PC-3 (cell line): ENCODE measurements around the gene RYR2. TPM values are rescaled to one million over a fixed set of nuclear protein-coding genes. Genes with fewer than 3 reads are reported as not detected.

ENCODE experiments used
- ATAC-seq: fragments of 200-7000 bp; cut with Tn5 transposase; 2 replicates; pipeline ENCODE4 v1.9.1; 2020; ENCODE audit warnings: mild to moderate bottlenecking, moderate library complexity
- BruUV-seq: library from RNA; stranded (reverse); fragments of 400-500 nt; replicated peaks from 2 replicates; lab custom pipeline; 2021; lab: Mats Ljungman, UMichigan
- CTCF ChIA-PET: fragments of 300-600 bp; sonication (Branson Sonifier 250); formaldehyde crosslinking; loops from one replicate; lab custom pipeline; 2022; ENCODE audit warnings: antibody characterized with exemption; lab: Charles Lee
- POLR2A ChIA-PET: fragments of 300-600 bp; sonication (Branson Sonifier 250); formaldehyde crosslinking; loops from one replicate; lab custom pipeline; 2022; ENCODE audit warnings: antibody characterized with exemption; ENCODE audit not compliant: unreplicated experiment; lab: Charles Lee
- DNase-seq: peaks from one replicate; pipeline ENCODE4 v3.0.0-alpha.2; 2015
- H2AFZ ChIP-seq: fragments of 300-600 bp; sonication (generic); 2 replicates; pipeline ENCODE4 v1.6.0; 2016; ENCODE audit warnings: antibody characterized with exemption, low read length
- H3F3A ChIP-seq: fragments of 300-600 bp; sonication (generic); one replicate; pipeline ENCODE4 v1.6.0; 2017; ENCODE audit warnings: antibody characterized with exemption, low read length, control low read depth, mild to moderate bottlenecking; ENCODE audit not compliant: unreplicated experiment
- H3K27ac ChIP-seq: fragments of 300-600 bp; sonication (generic); 2 replicates; pipeline ENCODE4 v1.5.1; 2016; ENCODE audit warnings: mild to moderate bottlenecking, low read length
- H3K27me3 ChIP-seq: fragments of 300-600 bp; sonication (generic); 2 replicates; pipeline ENCODE4 v1.6.1; 2016; ENCODE audit warnings: low read length, mixed read lengths
- H3K36me3 ChIP-seq: fragments of 300-600 bp; sonication (generic); 2 replicates; pipeline ENCODE4 v1.6.1; 2016; ENCODE audit warnings: low read depth, mixed run types, low read length, mixed read lengths
- H3K4me1 ChIP-seq: fragments of 300-600 bp; sonication (generic); 2 replicates; pipeline ENCODE4 v1.5.1; 2016; ENCODE audit warnings: low read length; ENCODE audit not compliant: insufficient read depth
- H3K4me2 ChIP-seq: fragments of 300-600 bp; sonication (generic); 2 replicates; pipeline ENCODE4 v1.6.0; 2016; ENCODE audit warnings: low read length
- H3K4me3 ChIP-seq: fragments of 300-600 bp; sonication (generic); 2 replicates; pipeline ENCODE4 v1.5.1; 2016; ENCODE audit warnings: mild to moderate bottlenecking, low read length, mixed read lengths
- H3K79me2 ChIP-seq: fragments of 300-600 bp; sonication (generic); 2 replicates; pipeline ENCODE4 v1.6.1; 2017; ENCODE audit warnings: low read length, mixed read lengths
- H3K9ac ChIP-seq: fragments of 300-600 bp; sonication (generic); 2 replicates; pipeline ENCODE4 v1.6.0; 2016; ENCODE audit warnings: mild to moderate bottlenecking, low read length
- H3K9me2 ChIP-seq: fragments of 300-600 bp; sonication (generic); replicated peaks from 2 replicates; pipeline ENCODE4 v1.6.1; 2016; ENCODE audit warnings: mixed run types, low read length, mixed read lengths
- H3K9me3 ChIP-seq: fragments of 300-600 bp; sonication (generic); 2 replicates; pipeline ENCODE4 v1.6.1; 2016; ENCODE audit warnings: low read length, mixed read lengths
- H4K20me1 ChIP-seq: fragments of 300-600 bp; sonication (generic); 2 replicates; pipeline ENCODE4 v1.6.1; 2016; ENCODE audit warnings: low read length, mixed read lengths
- EZH2 ChIP-seq: fragments of 300-600 bp; sonication (generic); IDR thresholded peaks from one replicate; pipeline ENCODE4 v1.6.1; 2017; ENCODE audit warnings: antibody characterized with exemption, mild to moderate bottlenecking, low read length; ENCODE audit not compliant: unreplicated experiment
- EZH2phosphoT487 ChIP-seq: fragments of 300-600 bp; sonication (generic); IDR thresholded peaks from 2 replicates; pipeline ENCODE4 v1.6.1; 2018; ENCODE audit warnings: mild to moderate bottlenecking, antibody characterized with exemption, low read length, borderline replicate concordance
- intact Hi-C: fragments of 100-400 bp; cut with micrococcal nuclease; formaldehyde crosslinking; loops from 2 replicates; pipeline ENCODE4 v1.9.0; 2023
- total RNA-seq: library from RNA; depleted of rRNA; stranded (reverse); fragments of >200 nt; gene quantifications from 2 replicates; pipeline ENCODE4 v1.2.3, GENCODE V29; 2014
- TF ChIP-seq, protein P1 (sequence below): fragments of 300-600 bp; sonication (generic); conservative IDR thresholded peaks from 2 replicates; pipeline ENCODE4 v1.5.1; 2017; ENCODE audit warnings: antibody characterized with exemption, low read depth, mild to moderate bottlenecking, low read length

The RYR2 gene
- total RNA-seq, 1 experiment from 2014 or later: not detected

DNA sequence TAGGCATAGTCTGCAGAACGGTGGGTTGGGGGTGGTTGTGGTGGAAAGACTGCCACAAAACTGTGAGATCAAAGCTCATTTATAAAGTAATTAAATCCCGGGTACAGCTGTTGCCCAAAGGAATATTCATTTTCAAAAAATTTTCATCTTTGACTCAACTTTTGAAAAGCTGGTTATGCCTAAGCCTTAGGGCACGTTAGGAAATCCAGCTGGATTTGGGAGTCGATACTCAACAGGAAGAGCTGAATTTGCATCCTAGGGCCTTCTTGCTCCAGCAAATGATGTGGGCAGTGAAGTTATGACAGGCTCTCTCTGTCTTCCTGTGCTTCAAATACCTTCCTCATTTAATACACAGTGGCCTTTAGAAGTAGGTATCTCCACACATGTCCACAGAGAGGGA is 817.0 kb downstream of the RYR2 start:
- CTCF ChIA-PET: no interaction called here
- DNase-seq: no peak

DNA sequence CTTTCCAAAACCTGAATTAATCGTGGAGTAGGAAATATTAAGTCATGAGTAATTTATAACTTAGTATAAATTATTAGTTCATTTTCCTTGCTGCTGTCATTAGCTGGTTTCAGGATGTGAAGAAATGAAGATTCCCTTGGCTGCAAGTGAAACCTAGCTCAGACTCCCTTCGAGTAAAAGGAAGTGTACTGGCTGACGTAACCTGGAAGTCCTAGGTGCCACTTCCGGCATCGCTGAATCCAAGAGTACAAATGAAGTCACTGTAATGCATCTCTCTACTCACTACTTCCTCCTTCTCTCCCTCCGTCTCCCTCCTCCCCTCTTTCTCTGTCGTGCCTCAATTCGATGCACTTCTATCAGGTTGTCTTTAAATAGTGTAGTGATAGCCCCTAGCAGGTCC is 820.0 kb downstream of the RYR2 start:
- DNase-seq (no peak), ATAC-seq (no peak)
- no peaks in the 10 kb centered on the region for H3K9me2 ChIP-seq
- H3K27me3 ChIP-seq: no peaks in the 10 kb centered on the region
- TF ChIP-seq EZH2phosphoT487 (no peak), EZH2 (no peak)
- TF ChIP-seq, protein P1, sequence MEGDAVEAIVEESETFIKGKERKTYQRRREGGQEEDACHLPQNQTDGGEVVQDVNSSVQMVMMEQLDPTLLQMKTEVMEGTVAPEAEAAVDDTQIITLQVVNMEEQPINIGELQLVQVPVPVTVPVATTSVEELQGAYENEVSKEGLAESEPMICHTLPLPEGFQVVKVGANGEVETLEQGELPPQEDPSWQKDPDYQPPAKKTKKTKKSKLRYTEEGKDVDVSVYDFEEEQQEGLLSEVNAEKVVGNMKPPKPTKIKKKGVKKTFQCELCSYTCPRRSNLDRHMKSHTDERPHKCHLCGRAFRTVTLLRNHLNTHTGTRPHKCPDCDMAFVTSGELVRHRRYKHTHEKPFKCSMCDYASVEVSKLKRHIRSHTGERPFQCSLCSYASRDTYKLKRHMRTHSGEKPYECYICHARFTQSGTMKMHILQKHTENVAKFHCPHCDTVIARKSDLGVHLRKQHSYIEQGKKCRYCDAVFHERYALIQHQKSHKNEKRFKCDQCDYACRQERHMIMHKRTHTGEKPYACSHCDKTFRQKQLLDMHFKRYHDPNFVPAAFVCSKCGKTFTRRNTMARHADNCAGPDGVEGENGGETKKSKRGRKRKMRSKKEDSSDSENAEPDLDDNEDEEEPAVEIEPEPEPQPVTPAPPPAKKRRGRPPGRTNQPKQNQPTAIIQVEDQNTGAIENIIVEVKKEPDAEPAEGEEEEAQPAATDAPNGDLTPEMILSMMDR: no peak
- BruUV-seq: no TSS peak
- H3K4me1 ChIP-seq: 0 out of 2 replicates have a peak, but pooled peaks cover 3% of the 10 kb centered on the region
- no peak overlapping the region for H3K4me2 ChIP-seq
- H3K4me3 ChIP-seq: no peak overlapping the region
- no peak overlapping the region for H3K27ac ChIP-seq
- H3K9me3 ChIP-seq: no peaks in the 10 kb centered on the region
- POLR2A ChIA-PET: no interaction called here
- CTCF ChIA-PET: no interaction called here
- intact Hi-C loops: loop anchor here (5.0 kb wide), 1 partner anchor 1090 kb away; no protein-coding TSS in a partner anchor
- no peak overlapping the region for H3K9ac ChIP-seq
- H4K20me1 ChIP-seq: no peaks in the 10 kb centered on the region
- no peak overlapping the region for H2AFZ ChIP-seq
- no peaks in the 10 kb centered on the region for H3F3A ChIP-seq
- H3K36me3 ChIP-seq: no peaks in the 10 kb centered on the region
- no peaks in the 10 kb centered on the region for H3K79me2 ChIP-seq

More for the DNA sequence above, 817.0 kb downstream of the RYR2 start:
- POLR2A ChIA-PET: no interaction called here
- Histone ChIP-seq H3K27ac (no peak overlapping the region), H3K9me3 (no peaks in the 10 kb centered on the region), H3K4me2 (no peak overlapping the region), H3K9me2 (no peaks in the 10 kb centered on the region), H3K36me3 (no peaks in the 10 kb centered on the region), H4K20me1 (no peaks in the 10 kb centered on the region), H3F3A (no peaks in the 10 kb centered on the region), H3K4me3 (no peak overlapping the region), H3K4me1 (no peaks in the 10 kb centered on the region), H3K79me2 (no peaks in the 10 kb centered on the region), H3K9ac (no peak overlapping the region), H3K27me3 (no peaks in the 10 kb centered on the region), H2AFZ (no peak overlapping the region)
- TF ChIP-seq EZH2phosphoT487: no peak
- TF ChIP-seq, protein P1: no peak
- no peak for TF ChIP-seq EZH2
- no peak for ATAC-seq
- intact Hi-C loops: no loop called here
- BruUV-seq: no TSS peak

DNA sequence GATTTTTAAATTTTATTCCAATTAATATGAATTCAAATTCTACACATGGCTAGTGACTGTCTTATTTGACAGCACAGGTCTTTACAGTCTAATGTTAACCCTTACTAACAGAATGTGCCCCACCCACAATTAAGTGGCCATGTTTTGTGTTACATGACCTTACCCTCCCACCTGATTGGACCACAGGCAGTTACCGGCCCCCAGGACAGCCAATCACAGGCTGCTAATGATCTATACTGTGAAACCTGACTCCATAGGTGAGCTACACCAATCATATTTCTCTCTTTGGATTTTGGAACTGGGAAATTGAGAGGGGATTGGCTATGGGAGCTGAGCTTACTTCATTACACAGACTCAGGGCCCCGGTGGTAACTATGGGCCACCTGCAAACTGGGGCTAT is 821.2 kb downstream of the RYR2 start:
- no peaks in the 10 kb centered on the region for H3K9me2 ChIP-seq
- H3K27ac ChIP-seq: no peak overlapping the region
- no peaks in the 10 kb centered on the region for H3F3A ChIP-seq
- no peaks in the 10 kb centered on the region for H3K9me3 ChIP-seq
- DNase-seq (peak; percentile 14), ATAC-seq (no peak)
- no peaks in the 10 kb centered on the region for H4K20me1 ChIP-seq
- no peak overlapping the region for H2AFZ ChIP-seq
- no peak overlapping the region for H3K9ac ChIP-seq
- H3K4me3 ChIP-seq: no peak overlapping the region
- POLR2A ChIA-PET: no interaction called here
- no peaks in the 10 kb centered on the region for H3K27me3 ChIP-seq
- H3K4me2 ChIP-seq: no peak overlapping the region
- H3K79me2 ChIP-seq: no peaks in the 10 kb centered on the region
- H3K4me1 ChIP-seq: 0 out of 2 replicates have a peak, but pooled peaks cover 3% of the 10 kb centered on the region
- no peaks in the 10 kb centered on the region for H3K36me3 ChIP-seq
- CTCF ChIA-PET: no interaction called here
- intact Hi-C loops: loop anchor here (5.0 kb wide), 1 partner anchor 1089 kb away; no protein-coding TSS in a partner anchor
- BruUV-seq: no TSS peak
- no peak for TF ChIP-seq EZH2
- no peak for TF ChIP-seq EZH2phosphoT487
- TF ChIP-seq, protein P1: no peak
